GM18951 (cell line): ENCODE results near the gene HNF1A.
"Not testable (repeated sequence)": the region's sequence is repeated elsewhere in the genome, so short reads cannot be mapped to it uniquely, and the experiment has no call there.

Experiments
- POLR2A ChIP-seq: IDR thresholded peaks from 4 replicates; pipeline ENCODE4 v1.6.1; 2011; ENCODE audit warnings: mild to moderate bottlenecking; ENCODE audit not compliant: insufficient read length, insufficient read depth; ENCODE audit errors: extremely low read depth
- in situ Hi-C: fragments of 300-500 bp; cut with MboI; formaldehyde crosslinking; loops from one replicate; pipeline ENCODE4 v1.12.0; 2022; ENCODE audit warnings: low sequenced_read_pairs, mixed read lengths, inconsistent platforms; ENCODE audit not compliant: unreplicated experiment

The HNF1A gene

GRCh38 chr12:120943482-120943881 is 34.9 kb upstream of the HNF1A start:
- in situ Hi-C loops, result no loop called here
- no peak for TF ChIP-seq POLR2A

GRCh38 chr12:120944645-120945217 is 33.6 kb upstream of the HNF1A start:
- no peak for TF ChIP-seq POLR2A
- in situ Hi-C loops, result no loop called here

- in situ Hi-C loops, result not testable (repeated sequence)
Measured at GRCh38 chr12:120945516-120945915, 32.8 kb upstream of the HNF1A start.

- in situ Hi-C loops, result not testable (repeated sequence)
Measured at GRCh38 chr12:120950260-120950799, 28.0 kb upstream of the HNF1A start.

- in situ Hi-C loops, result no loop called here
Measured at GRCh38 chr12:120950807-120951206, 27.5 kb upstream of the HNF1A start.

GRCh38 chr12:120955232-120955631 is 23.1 kb upstream of the HNF1A start:
- TF ChIP-seq POLR2A, result no peak
- in situ Hi-C loops, result no loop called here

More at GRCh38 chr12:120950807-120951206, 27.5 kb upstream of the HNF1A start:
- TF ChIP-seq POLR2A, result no peak

GRCh38 chr12:120956579-120957300 is 21.6 kb upstream of the HNF1A start:
- no peak for TF ChIP-seq POLR2A
- in situ Hi-C loops, result no loop called here

- in situ Hi-C loops, result no loop called here
- TF ChIP-seq POLR2A, result no peak
Measured at GRCh38 chr12:120959111-120959878, 19.0 kb upstream of the HNF1A start.

GRCh38 chr12:120960657-120961056 is 17.7 kb upstream of the HNF1A start:
- in situ Hi-C loops, result no loop called here
- no peak for TF ChIP-seq POLR2A

GRCh38 chr12:120961604-120962531 is 16.5 kb upstream of the HNF1A start:
- in situ Hi-C loops, result no loop called here
- TF ChIP-seq POLR2A, result no peak

- no peak for TF ChIP-seq POLR2A
- in situ Hi-C loops, result no loop called here
Measured at GRCh38 chr12:120962532-120963020, 15.8 kb upstream of the HNF1A start.

- in situ Hi-C loops, result no loop called here
- no peak for TF ChIP-seq POLR2A
Measured at GRCh38 chr12:120964298-120964697, 14.0 kb upstream of the HNF1A start.
